Tibial nerve (tissue), 4 donors: ENCODE results near the gene FRMD4B.

Experiments
- EP300 ChIP-seq, 2 donors: sonication (generic); formaldehyde crosslinking; IDR thresholded peaks; one replicate each; pipeline ENCODE4 v1.6.1; 2017; ENCODE audit warnings: antibody characterized with exemption in 2 of 2, mild to moderate bottlenecking in 1 of 2
- POLR2A ChIP-seq, 2 donors: fragments of 450-650 bp; IDR thresholded peaks; one replicate each; pipeline ENCODE4 v1.6.1; 2017; ENCODE audit warnings: antibody characterized with exemption in 2 of 2, mild to moderate bottlenecking in 2 of 2, moderate library complexity in 2 of 2
- TF ChIP-seq, protein P1 (sequence below), 5 experiments: fragments of 200-600 bp in 3 of 5; fragments of 450-650 bp in 2 of 5; sonication (generic) in 3 of 5; IDR thresholded peaks; one replicate each; pipeline ENCODE4 v1.5.1; 2016 to 2019; ENCODE audit warnings: antibody characterized with exemption in 5 of 5, mild to moderate bottlenecking in 3 of 5, moderate library complexity in 2 of 5

DNA sequence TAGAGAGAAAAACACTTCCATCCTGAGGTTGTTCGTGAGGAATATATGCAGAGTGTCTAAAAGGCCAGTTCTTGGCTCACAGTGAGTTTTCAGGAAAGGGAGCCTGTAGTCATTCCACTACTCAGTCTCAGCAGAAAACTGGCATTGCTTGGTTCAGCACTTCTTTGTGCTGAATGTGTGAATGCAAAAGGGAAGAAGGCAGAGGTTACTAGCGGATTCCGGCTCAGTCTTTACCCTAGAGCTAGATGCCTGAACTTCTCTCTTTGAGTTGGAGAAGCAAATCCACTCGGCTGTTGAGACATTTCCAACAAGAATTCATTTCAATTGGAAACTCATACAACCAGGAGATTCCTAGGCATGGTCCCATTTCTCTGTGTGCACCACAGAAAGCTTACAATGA, 23.1 kb upstream of the FRMD4B start:
- TF ChIP-seq, protein P1, sequence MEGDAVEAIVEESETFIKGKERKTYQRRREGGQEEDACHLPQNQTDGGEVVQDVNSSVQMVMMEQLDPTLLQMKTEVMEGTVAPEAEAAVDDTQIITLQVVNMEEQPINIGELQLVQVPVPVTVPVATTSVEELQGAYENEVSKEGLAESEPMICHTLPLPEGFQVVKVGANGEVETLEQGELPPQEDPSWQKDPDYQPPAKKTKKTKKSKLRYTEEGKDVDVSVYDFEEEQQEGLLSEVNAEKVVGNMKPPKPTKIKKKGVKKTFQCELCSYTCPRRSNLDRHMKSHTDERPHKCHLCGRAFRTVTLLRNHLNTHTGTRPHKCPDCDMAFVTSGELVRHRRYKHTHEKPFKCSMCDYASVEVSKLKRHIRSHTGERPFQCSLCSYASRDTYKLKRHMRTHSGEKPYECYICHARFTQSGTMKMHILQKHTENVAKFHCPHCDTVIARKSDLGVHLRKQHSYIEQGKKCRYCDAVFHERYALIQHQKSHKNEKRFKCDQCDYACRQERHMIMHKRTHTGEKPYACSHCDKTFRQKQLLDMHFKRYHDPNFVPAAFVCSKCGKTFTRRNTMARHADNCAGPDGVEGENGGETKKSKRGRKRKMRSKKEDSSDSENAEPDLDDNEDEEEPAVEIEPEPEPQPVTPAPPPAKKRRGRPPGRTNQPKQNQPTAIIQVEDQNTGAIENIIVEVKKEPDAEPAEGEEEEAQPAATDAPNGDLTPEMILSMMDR (IDR thresholded peaks at IDR 0.05), result no peak
- TF ChIP-seq EP300 (IDR thresholded peaks at IDR 0.05), result peak in 1 of 2 donors; percentile 70
- TF ChIP-seq POLR2A (IDR thresholded peaks at IDR 0.05), result no peak
